HepG2 (cell line): ENCODE measurements around the gene SRP68. TPM values are rescaled to one million over a fixed set of nuclear protein-coding genes. Genes with fewer than 3 reads are reported as not detected.

Experiments
- CEBPB ChIP-seq: IDR thresholded peaks from 2 replicates; pipeline ENCODE4 v1.6.1; 2011; ENCODE audit warnings: low read depth, low read length, improper control_type of control experiment, borderline replicate concordance
- HNF1A ChIP-seq, 2 experiments: sonication (generic) in 1 of 2; formaldehyde crosslinking in 1 of 2; IDR thresholded peaks; 2 replicates each; pipeline versions ENCODE4 v1.4.0 to v1.6.1; 2016 to 2020; ENCODE audit warnings: borderline replicate concordance in 1 of 2, low read depth in 1 of 2, mild to moderate bottlenecking in 1 of 2, missing genetic modification reagents in 1 of 2
- HNRNPLL ChIP-seq: fragments of 200-400 bp; formaldehyde crosslinking; IDR thresholded peaks from 2 replicates; pipeline ENCODE4 v1.6.1; 2017; ENCODE audit warnings: mild to moderate bottlenecking, low read depth, low read length; ENCODE audit not compliant: poor library complexity, severe bottlenecking
- KIAA2018 ChIP-seq: sonication (generic); formaldehyde crosslinking; IDR thresholded peaks from 2 replicates; pipeline ENCODE4 v1.5.0; 2020; ENCODE audit warnings: mild to moderate bottlenecking, missing genetic modification reagents, borderline replicate concordance
- ZNF253 ChIP-seq: sonication (generic); formaldehyde crosslinking; IDR thresholded peaks from 2 replicates; pipeline ENCODE4 v1.8.0; 2022; ENCODE audit warnings: mild to moderate bottlenecking, missing genetic modification reagents, borderline replicate concordance
- ZNF703 ChIP-seq: sonication (generic); formaldehyde crosslinking; IDR thresholded peaks from 2 replicates; pipeline ENCODE4 v1.5.1; 2020; ENCODE audit warnings: missing genetic modification reagents, mild to moderate bottlenecking, moderate library complexity, borderline replicate concordance
- polyA plus RNA-seq, 8 experiments: library from polyadenylated mRNA; depleted of rRNA in 3 of 8; stranded (reverse) in 7 of 8; unstranded in 1 of 8; fragments of >200 nt; fragmentation: Illumina TruSeq in 4 of 8; extraction: Trizol in 4 of 8; gene quantifications; 2 replicates each; pipeline versions ENCODE4 v1.2.1 to v1.2.3, GENCODE V29; 2011 to 2016; ENCODE audit warnings: low read depth in 4 of 8, missing spikeins in 1 of 8, mixed read lengths in 1 of 8; ENCODE audit not compliant: insufficient read depth in 1 of 8
- total RNA-seq, 5 experiments: library from RNA; depleted of rRNA; stranded (reverse); fragments of >200 nt; fragmentation: Illumina TruSeq; extraction: Trizol; gene quantifications; 2 replicates each; pipeline ENCODE4 v1.2.3, GENCODE V29; 2016; ENCODE audit warnings: low read depth in 1 of 5
- TF ChIP-seq, protein P1 (sequence below): fragments of 450-650 bp; IDR thresholded peaks from 2 replicates; pipeline ENCODE4 v1.6.1; 2016

The SRP68 gene
- total and polyA plus RNA-seq, 2 of the 13 experiments (the other 11 are each of a cell fraction or from before 2014, with no cell fraction given) = 39.8 to 74.3 TPM

GRCh38 chr17:76000755-76001521 lies 71.4 kb downstream of the SRP68 start, which contains the start of gene CDK3 (continued):
- TF ChIP-seq KIAA2018 (no peak), CEBPB (no peak), ZNF253 (CRISPR knock-in tag) (0 out of 2 replicates have a peak, but pooled peaks have one; percentile 14), ZNF703 (no peak), HNRNPLL (no peak), HNF1A (IDR thresholded peaks at IDR 0.05; ENCODE audit: low read depth) (no peak), HNF1A (CRISPR knock-in tag; IDR thresholded peaks at IDR 0.05; ENCODE audit: borderline replicate concordance) (no peak)
- TF ChIP-seq, protein P1, sequence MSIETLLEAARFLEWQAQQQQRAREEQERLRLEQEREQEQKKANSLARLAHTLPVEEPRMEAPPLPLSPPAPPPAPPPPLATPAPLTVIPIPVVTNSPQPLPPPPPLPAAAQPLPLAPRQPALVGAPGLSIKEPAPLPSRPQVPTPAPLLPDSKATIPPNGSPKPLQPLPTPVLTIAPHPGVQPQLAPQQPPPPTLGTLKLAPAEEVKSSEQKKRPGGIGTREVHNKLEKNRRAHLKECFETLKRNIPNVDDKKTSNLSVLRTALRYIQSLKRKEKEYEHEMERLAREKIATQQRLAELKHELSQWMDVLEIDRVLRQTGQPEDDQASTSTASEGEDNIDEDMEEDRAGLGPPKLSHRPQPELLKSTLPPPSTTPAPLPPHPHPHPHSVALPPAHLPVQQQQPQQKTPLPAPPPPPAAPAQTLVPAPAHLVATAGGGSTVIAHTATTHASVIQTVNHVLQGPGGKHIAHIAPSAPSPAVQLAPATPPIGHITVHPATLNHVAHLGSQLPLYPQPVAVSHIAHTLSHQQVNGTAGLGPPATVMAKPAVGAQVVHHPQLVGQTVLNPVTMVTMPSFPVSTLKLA = no peak
